ENCODE data around the gene SH2D6.

Gene SH2D6

GRCh38 chr2:85397925-85398331 is 20.6 kb upstream of the SH2D6 start:
- no peaks in the 10 kb centered on the region for H4K20me1 ChIP-seq (ENCODE audit: low read depth, low read length)
- H3K4me2 ChIP-seq (ENCODE audit: low read depth, low read length, poor library complexity, severe bottlenecking): no peak overlapping the region
- no peaks in the 10 kb centered on the region for H3K9me2 ChIP-seq (replicated peaks; ENCODE audit: insufficient read depth, low read length)
- H3F3A ChIP-seq (ENCODE audit: insufficient read depth): no peaks in the 10 kb centered on the region
- no peak overlapping the region for H2AFZ ChIP-seq (ENCODE audit: low read depth, low read length, severe bottlenecking)
- no peak overlapping the region for H3K27ac ChIP-seq (ENCODE audit: low read depth, low read length)
- TF ChIP-seq EZH2phosphoT487 (conservative IDR thresholded peaks at IDR 0.05; ENCODE audit: low read length) (no peak), CTCF (IDR thresholded peaks at IDR 0.05; ENCODE audit: insufficient read depth, low read length, poor library complexity, severe bottlenecking) (no peak)
- H3K4me3 ChIP-seq (ENCODE audit: insufficient read depth, low read length, poor library complexity, severe bottlenecking): no peak overlapping the region
- H3K36me3 ChIP-seq (ENCODE audit: low read length): no peaks in the 10 kb centered on the region
- no peak overlapping the region for H3K9ac ChIP-seq (ENCODE audit: low read length)
- no peaks in the 10 kb centered on the region for H3K9me3 ChIP-seq (ENCODE audit: insufficient read depth, low read length)
- no peaks in the 10 kb centered on the region for H3K27me3 ChIP-seq (ENCODE audit: low read length)
- no peaks in the 10 kb centered on the region for H3K79me2 ChIP-seq (ENCODE audit: insufficient read depth, low read length)

- Histone ChIP-seq H3K9ac (ENCODE audit: low read length) (no peak overlapping the region), H3K27ac (ENCODE audit: low read depth, low read length) (no peak overlapping the region), H3K79me2 (ENCODE audit: insufficient read depth, low read length) (no peaks in the 10 kb centered on the region), H3K4me3 (ENCODE audit: insufficient read depth, low read length, poor library complexity, severe bottlenecking) (no peak overlapping the region), H3K36me3 (ENCODE audit: low read length) (no peaks in the 10 kb centered on the region), H2AFZ (ENCODE audit: low read depth, low read length, severe bottlenecking) (no peak overlapping the region), H3F3A (ENCODE audit: insufficient read depth) (no peaks in the 10 kb centered on the region), H3K4me2 (ENCODE audit: low read depth, low read length, poor library complexity, severe bottlenecking) (no peak overlapping the region), H3K9me3 (ENCODE audit: insufficient read depth, low read length) (no peaks in the 10 kb centered on the region), H3K27me3 (ENCODE audit: low read length) (no peaks in the 10 kb centered on the region), H4K20me1 (ENCODE audit: low read depth, low read length) (no peaks in the 10 kb centered on the region), H3K9me2 (replicated peaks; ENCODE audit: insufficient read depth, low read length) (no peaks in the 10 kb centered on the region)
- TF ChIP-seq CTCF (IDR thresholded peaks at IDR 0.05; ENCODE audit: insufficient read depth, low read length, poor library complexity, severe bottlenecking) (no peak), EZH2phosphoT487 (conservative IDR thresholded peaks at IDR 0.05; ENCODE audit: low read length) (no peak)
Measured at GRCh38 chr2:85398426-85399182, 19.9 kb upstream of the SH2D6 start.

GRCh38 chr2:85399183-85399455 is 19.4 kb upstream of the SH2D6 start:
- Histone ChIP-seq H2AFZ (ENCODE audit: low read depth, low read length, severe bottlenecking) (no peak overlapping the region), H3K27ac (ENCODE audit: low read depth, low read length) (no peak overlapping the region), H3K9me2 (replicated peaks; ENCODE audit: insufficient read depth, low read length) (no peaks in the 10 kb centered on the region), H3K4me2 (ENCODE audit: low read depth, low read length, poor library complexity, severe bottlenecking) (no peak overlapping the region), H4K20me1 (ENCODE audit: low read depth, low read length) (no peaks in the 10 kb centered on the region), H3K9me3 (ENCODE audit: insufficient read depth, low read length) (no peaks in the 10 kb centered on the region), H3K4me3 (ENCODE audit: insufficient read depth, low read length, poor library complexity, severe bottlenecking) (no peak overlapping the region), H3K36me3 (ENCODE audit: low read length) (no peaks in the 10 kb centered on the region), H3K79me2 (ENCODE audit: insufficient read depth, low read length) (no peaks in the 10 kb centered on the region), H3K27me3 (ENCODE audit: low read length) (no peaks in the 10 kb centered on the region), H3K9ac (ENCODE audit: low read length) (no peak overlapping the region), H3F3A (ENCODE audit: insufficient read depth) (no peaks in the 10 kb centered on the region)
- TF ChIP-seq EZH2phosphoT487 (conservative IDR thresholded peaks at IDR 0.05; ENCODE audit: low read length) (no peak), CTCF (IDR thresholded peaks at IDR 0.05; ENCODE audit: insufficient read depth, low read length, poor library complexity, severe bottlenecking) (no peak)

Measured in SU-DHL-6 (cell line).